Thyroid gland (tissue), 4 donors: ENCODE data around the gene FARP2. TPM values are rescaled to one million over a fixed set of nuclear protein-coding genes. Genes with fewer than 3 reads are reported as not detected.
"Not testable (repeated sequence)": the region's sequence is repeated elsewhere in the genome, so short reads cannot be mapped to it uniquely, and the experiment has no call there.

Experiments
- DNase-seq, 2 donors: peaks; one replicate each; pipeline ENCODE4 v3.0.0-alpha.2; 2019
- H3K27ac ChIP-seq, 3 donors: fragments of 200-600 bp; sonication (generic); 1 replicate in 2 of 3; 2 replicates in 1 of 3; pipeline ENCODE4 v1.5.1; 2016 to 2019; ENCODE audit warnings: mild to moderate bottlenecking in 1 of 3, moderate library complexity in 1 of 3
- H3K27me3 ChIP-seq: fragments of 200-600 bp; sonication (generic); one replicate; pipeline ENCODE4 v1.5.1; 2019
- H3K36me3 ChIP-seq, 2 donors: fragments of 200-600 bp; sonication (generic); one replicate each; pipeline ENCODE4 v1.5.1; 2016 to 2019
- H3K4me1 ChIP-seq, 2 donors: fragments of 200-600 bp; sonication (generic); one replicate each; pipeline ENCODE4 v1.5.1; 2017 to 2019
- H3K4me3 ChIP-seq, 3 donors: fragments of 200-600 bp; sonication (generic); replicated peaks in 1 of 3; 1 replicate in 2 of 3; 2 replicates in 1 of 3; pipeline ENCODE4 v1.5.1; 2016; ENCODE audit warnings: mild to moderate bottlenecking in 1 of 3
- H3K9me3 ChIP-seq: fragments of 200-600 bp; sonication (generic); one replicate; pipeline ENCODE4 v1.5.1; 2017
- POLR2A ChIP-seq, 2 donors: fragments of 450-650 bp; IDR thresholded peaks; one replicate each; pipeline ENCODE4 v1.6.1; 2017; ENCODE audit warnings: antibody characterized with exemption in 2 of 2, mild to moderate bottlenecking in 2 of 2, moderate library complexity in 1 of 2
- WGBS, 2 donors: methylation state at CpG; one replicate each; pipeline ENCODE4 v1.1.5; 2017; 5-methylcytosine and 5-hydroxymethylcytosine counted together
- intact Hi-C: fragments of 100-400 bp; cut with DNase I; formaldehyde crosslinking; loops from one replicate; pipeline ENCODE4 v1.15.1; 2023
- total RNA-seq, 4 donors: library from RNA; depleted of rRNA; stranded (reverse); fragments of >200 nt; gene quantifications; one replicate each; pipeline ENCODE4 v1.2.3, GENCODE V29; 2016
- TF ChIP-seq, protein P1 (sequence below), 6 experiments: fragments of 200-600 bp in 3 of 6; fragments of 450-650 bp in 3 of 6; sonication (generic) in 3 of 6; IDR thresholded peaks; one replicate each; pipeline ENCODE4 v1.5.1; 2016 to 2019; ENCODE audit warnings: antibody characterized with exemption in 6 of 6, mild to moderate bottlenecking in 2 of 6, inconsistent platforms in 1 of 6, moderate library complexity in 1 of 6

Gene FARP2
- total RNA-seq, 4 donors from 2014 or later, result 16.9 to 24.1 (median 20.3) TPM

GRCh38 chr2:241412144-241412543 lies 56.1 kb downstream of the FARP2 start:
- no peak overlapping the region for H3K27ac ChIP-seq
- intact Hi-C loops, result no loop called here

GRCh38 chr2:241413501-241413900 lies 57.4 kb downstream of the FARP2 start:
- H3K27ac ChIP-seq, H3K27me3 ChIP-seq, intact Hi-C loops, DNase-seq, H3K4me1 ChIP-seq, H3K9me3 ChIP-seq, H3K4me3 ChIP-seq: not testable (repeated sequence)
- 94 to 95% methylated on average over 5 of the region's 5 CpGs for WGBS, 2 donors
- H3K36me3 ChIP-seq, result peaks cover 21 to 31% of the 10 kb centered on the region in 2 donors

More at GRCh38 chr2:241412144-241412543, 56.1 kb downstream of the FARP2 start:
- Histone ChIP-seq H3K27me3 (no peaks in the 10 kb centered on the region), H3K9me3 (no peaks in the 10 kb centered on the region), H3K4me1 (no peaks in the 10 kb centered on the region), H3K36me3 (peaks cover 21% of the 10 kb centered on the region in 2 donors), H3K4me3 (no peak overlapping the region)
- WGBS, 2 donors, result 77 to 81% methylated on average over 5 of the region's 5 CpGs
- TF ChIP-seq POLR2A (IDR thresholded peaks at IDR 0.05), result no peak
- no peak for DNase-seq

DNA sequence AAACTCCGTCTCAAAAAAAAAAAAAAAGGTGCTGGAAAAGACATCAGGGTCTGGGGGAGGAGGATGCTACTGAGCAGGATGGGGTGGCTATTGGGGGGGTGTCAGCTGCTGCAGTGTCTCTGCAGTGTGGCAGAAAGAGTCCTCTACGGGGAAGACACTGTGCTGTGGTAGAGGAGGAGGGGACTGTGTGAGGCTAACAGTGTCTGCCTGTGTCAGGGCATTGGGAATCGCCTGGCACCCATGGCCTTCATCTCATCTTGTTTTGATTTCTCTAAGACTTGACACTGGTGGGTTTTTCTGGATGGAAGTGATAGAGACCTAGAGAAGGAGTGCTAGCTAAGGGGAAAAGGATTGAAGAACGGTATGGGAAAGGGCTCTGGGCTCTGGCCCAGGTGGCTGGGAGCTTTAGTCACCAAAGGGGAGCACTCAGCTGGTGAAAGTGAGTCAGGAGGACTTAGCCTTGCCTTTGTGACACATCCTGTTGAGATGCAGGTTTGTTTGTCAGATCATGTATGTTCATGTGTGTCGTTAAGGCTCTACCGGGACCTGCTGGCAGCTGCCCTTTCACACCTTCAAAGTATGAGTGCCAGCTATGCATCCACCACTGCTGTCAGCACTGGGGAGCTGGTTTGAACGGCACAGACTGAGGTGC lies 58.0 kb downstream of the FARP2 start:
- WGBS, 2 donors, result 92 to 96% methylated on average over 7 of the region's 7 CpGs
- Histone ChIP-seq H3K27ac (no peak overlapping the region), H3K4me1 (no peaks in the 10 kb centered on the region), H3K27me3 (no peaks in the 10 kb centered on the region), H3K4me3 (no peak overlapping the region), H3K9me3 (no peaks in the 10 kb centered on the region), H3K36me3 (peaks cover 21 to 32% of the 10 kb centered on the region in 2 donors)
- intact Hi-C loops, result no loop called here
- DNase-seq, result no peak
- no peak for TF ChIP-seq POLR2A (IDR thresholded peaks at IDR 0.05)

DNA sequence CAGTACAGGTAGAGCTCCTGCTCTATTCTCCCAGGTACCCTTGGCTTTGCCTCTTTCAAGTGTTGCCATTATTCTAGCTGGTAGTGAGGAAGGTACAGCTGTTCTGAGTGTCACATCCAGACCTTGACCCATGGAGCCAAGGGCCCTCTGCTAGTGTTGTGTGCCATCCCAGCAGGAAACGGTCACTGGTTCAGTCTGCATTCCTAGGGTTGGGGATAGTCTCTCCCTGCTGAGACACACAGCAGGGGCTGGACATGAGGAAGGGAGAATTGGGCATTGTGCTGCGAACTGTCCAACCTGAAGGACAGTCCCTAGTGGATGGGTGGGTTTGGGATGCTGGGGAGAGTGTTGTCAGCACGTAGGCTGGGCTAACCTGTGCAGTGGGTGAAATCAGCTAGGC lies 59.1 kb downstream of the FARP2 start:
- no peaks in the 10 kb centered on the region for H3K9me3 ChIP-seq
- no peak for DNase-seq
- H3K4me3 ChIP-seq, result no peak overlapping the region
- intact Hi-C loops, result no loop called here
- 85 to 96% methylated on average over 3 of the region's 3 CpGs for WGBS, 2 donors
- H3K36me3 ChIP-seq, result peaks cover 21 to 32% of the 10 kb centered on the region in 2 donors
- H3K27ac ChIP-seq, result no peak overlapping the region
- no peak for TF ChIP-seq POLR2A (IDR thresholded peaks at IDR 0.05)
- TF ChIP-seq, protein P1, sequence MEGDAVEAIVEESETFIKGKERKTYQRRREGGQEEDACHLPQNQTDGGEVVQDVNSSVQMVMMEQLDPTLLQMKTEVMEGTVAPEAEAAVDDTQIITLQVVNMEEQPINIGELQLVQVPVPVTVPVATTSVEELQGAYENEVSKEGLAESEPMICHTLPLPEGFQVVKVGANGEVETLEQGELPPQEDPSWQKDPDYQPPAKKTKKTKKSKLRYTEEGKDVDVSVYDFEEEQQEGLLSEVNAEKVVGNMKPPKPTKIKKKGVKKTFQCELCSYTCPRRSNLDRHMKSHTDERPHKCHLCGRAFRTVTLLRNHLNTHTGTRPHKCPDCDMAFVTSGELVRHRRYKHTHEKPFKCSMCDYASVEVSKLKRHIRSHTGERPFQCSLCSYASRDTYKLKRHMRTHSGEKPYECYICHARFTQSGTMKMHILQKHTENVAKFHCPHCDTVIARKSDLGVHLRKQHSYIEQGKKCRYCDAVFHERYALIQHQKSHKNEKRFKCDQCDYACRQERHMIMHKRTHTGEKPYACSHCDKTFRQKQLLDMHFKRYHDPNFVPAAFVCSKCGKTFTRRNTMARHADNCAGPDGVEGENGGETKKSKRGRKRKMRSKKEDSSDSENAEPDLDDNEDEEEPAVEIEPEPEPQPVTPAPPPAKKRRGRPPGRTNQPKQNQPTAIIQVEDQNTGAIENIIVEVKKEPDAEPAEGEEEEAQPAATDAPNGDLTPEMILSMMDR (IDR thresholded peaks at IDR 0.05), result no peak
- no peaks in the 10 kb centered on the region for H3K27me3 ChIP-seq
- no peaks in the 10 kb centered on the region for H3K4me1 ChIP-seq

DNA sequence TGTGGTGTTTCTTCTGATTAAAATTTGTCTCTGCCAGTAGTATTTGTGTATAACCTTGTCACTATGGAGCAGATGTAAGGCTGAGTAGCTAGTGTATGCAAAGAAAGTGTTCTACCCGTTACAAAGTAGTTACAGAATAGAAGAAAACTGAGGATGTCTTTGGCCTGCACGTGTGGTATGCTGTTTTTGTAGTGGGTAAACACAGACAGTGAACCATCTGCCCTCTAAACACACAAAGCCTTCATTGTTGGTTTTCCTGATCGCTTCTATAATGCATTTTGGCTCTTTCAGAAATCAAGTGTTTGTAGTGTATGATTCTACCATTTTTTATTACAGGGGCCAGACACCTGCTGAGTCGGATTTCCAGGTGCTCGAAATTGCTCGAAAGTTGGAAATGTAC lies 61.5 kb downstream of the FARP2 start:
- H3K4me3 ChIP-seq, result no peak overlapping the region
- H3K4me1 ChIP-seq, result no peaks in the 10 kb centered on the region
- no peak overlapping the region for H3K27ac ChIP-seq
- 72 to 74% methylated on average over 6 of the region's 6 CpGs for WGBS, 2 donors
- no peaks in the 10 kb centered on the region for H3K27me3 ChIP-seq
- peaks cover 14 to 28% of the 10 kb centered on the region in 2 donors for H3K36me3 ChIP-seq
- H3K9me3 ChIP-seq, result no peaks in the 10 kb centered on the region
- TF ChIP-seq, protein P1 (IDR thresholded peaks at IDR 0.05), result no peak
- TF ChIP-seq POLR2A (IDR thresholded peaks at IDR 0.05), result no peak
- DNase-seq, result no peak
- intact Hi-C loops, result no loop called here

DNA sequence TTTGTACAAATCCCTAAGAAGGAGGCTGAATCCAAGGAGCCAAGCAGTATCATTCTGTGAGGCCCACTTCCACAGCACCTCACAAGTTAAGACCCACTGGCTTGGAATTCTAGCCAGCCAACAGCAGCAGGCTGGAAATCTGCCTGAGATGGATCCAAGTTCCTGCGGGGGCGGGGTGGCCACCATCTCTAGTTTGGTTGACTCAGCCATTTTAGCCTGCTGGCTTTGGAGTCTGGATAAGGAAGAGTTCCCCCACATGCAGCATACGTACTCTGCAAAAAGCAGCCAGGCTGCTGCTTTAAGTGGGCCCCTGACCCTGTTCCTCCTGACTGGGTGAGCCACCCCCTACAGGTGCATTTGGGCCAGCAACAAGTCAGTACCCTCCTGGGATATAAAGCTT lies 65.2 kb downstream of the FARP2 start:
- intact Hi-C loops, result no loop called here
- WGBS, 2 donors, result 100% methylated on average over 2 of the region's 3 CpGs

GRCh38 chr2:241421942-241422341 lies 65.9 kb downstream of the FARP2 start:
- intact Hi-C loops, DNase-seq, H3K27ac ChIP-seq: not testable (repeated sequence)

More for the DNA sequence above, 65.2 kb downstream of the FARP2 start:
- H3K36me3 ChIP-seq, result peaks cover 3 to 20% of the 10 kb centered on the region in 2 donors
- H3K27ac ChIP-seq, result no peak overlapping the region
- no peak for DNase-seq
- H3K4me3 ChIP-seq, result no peak overlapping the region
- H3K4me1 ChIP-seq, result no peaks in the 10 kb centered on the region
- no peaks in the 10 kb centered on the region for H3K9me3 ChIP-seq
- TF ChIP-seq, protein P1 (IDR thresholded peaks at IDR 0.05), result no peak
- no peak for TF ChIP-seq POLR2A (IDR thresholded peaks at IDR 0.05)
- no peaks in the 10 kb centered on the region for H3K27me3 ChIP-seq

More at GRCh38 chr2:241421942-241422341, 65.9 kb downstream of the FARP2 start:
- not testable (repeated sequence) for H3K27me3 ChIP-seq, H3K4me3 ChIP-seq, H3K9me3 ChIP-seq, H3K4me1 ChIP-seq
- peaks cover 3 to 20% of the 10 kb centered on the region in 2 donors for H3K36me3 ChIP-seq
- 92 to 95% methylated on average over 5 of the region's 5 CpGs for WGBS, 2 donors
